ENCODE data around the gene FOXJ1.

FOXJ1 gene

DNA sequence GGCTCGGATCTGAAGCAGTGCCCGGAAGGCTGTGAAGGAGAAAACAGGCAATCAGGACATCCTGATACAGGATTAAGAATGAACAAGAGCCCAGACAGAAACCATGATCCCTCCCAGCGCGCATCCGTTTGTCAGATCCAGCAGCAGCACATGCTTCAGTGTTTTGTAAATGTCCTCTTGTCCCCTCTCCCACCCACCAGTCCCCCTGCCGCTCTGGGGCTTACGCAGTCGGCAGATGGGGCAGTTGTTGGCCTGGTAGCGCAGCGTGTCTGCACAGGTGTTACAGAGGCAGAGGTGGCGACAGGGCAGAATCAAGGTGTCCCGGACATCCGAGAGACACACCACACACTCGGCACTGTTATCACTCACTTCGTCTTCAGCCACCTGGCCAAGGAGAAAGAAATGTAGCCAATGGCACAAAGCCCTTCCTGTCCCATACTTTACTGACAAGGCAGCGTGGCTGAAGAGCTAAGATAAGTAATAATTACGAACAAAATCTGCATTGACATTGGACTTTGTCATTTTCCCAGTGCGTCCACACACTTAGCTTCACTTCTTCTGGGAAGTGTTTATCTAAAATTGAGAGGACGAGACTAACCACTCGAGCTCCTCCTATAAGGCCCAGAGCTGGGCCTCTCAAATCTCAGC lies 20.7 kb upstream of the FOXJ1 start:
- DNase-seq (ENCODE audit: low read depth in 2 of 2, low spot score in 1 of 2) = no peak

DNA sequence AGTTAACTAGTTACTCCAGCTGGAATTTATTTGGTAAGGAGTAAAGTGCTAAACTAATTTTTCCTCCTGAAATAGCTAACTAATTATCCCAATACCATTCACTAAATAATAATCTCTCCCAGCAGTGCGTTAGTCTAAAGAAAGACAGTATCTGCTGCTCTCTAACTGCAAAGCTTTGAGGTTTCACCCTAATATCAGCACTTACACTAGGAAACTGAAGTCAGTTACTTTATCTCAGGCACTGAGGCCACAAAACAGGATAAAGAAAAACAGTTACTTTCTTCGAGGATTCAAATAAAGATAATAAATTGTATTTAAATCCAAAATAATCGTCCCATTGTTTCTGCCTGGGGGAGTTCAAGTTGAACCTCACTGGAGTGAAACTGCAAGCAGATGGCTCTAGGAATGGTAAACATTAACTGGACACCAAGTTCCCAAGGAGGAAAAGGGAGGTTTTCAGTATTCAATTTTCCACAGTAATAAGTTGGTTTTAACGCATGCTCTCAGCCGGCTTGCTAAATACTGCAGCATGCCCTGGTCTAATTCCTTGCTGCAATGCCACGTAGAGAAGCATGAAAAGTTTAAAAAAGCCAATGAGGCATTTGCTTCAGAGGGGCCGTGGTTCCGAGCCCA lies 20.0 kb upstream of the FOXJ1 start:
- DNase-seq (ENCODE audit: low read depth in 2 of 2, low spot score in 1 of 2) = no peak

DNA sequence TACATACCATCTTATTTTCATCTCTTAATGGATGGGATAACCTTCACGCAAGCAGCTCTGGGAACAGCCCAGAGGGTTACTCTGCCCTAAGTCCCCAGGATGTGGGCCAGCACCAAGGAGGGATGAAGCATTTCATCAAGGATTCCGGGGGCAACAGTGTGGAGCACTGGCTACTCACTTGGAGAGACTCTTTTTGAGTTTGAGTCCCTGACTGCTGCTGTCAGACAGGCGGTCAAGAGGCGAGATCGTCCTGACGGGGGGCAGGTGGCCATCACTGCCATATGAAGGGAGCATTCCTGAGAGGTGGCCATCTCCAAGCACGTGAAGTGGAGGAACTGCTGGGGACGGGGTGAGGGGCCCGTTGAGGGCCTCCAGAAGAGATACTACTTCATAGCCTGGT lies 18.1 kb upstream of the FOXJ1 start:
- no peak for DNase-seq (ENCODE audit: low read depth in 2 of 2, low spot score in 1 of 2)

DNA sequence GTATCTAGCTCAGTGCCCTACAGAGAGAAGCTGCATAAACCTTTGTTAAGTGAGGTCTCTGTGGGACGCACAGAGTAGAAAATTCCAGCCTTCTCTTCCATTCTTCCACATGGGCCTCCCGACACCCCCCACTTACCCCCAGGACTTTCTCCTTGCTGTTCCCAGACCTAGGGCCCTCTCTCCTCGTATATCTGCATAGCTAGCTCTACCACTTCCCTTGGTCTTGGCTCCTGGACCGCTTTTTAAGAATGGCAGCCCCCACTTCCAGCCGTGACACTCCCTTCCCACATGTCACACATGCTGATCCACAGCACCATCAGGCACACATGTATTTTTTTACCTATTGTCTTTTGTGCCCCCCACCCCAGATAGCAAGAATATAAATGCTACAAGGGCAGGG lies 16.7 kb upstream of the FOXJ1 start:
- no peak for DNase-seq (ENCODE audit: low read depth in 2 of 2, low spot score in 1 of 2)

DNA sequence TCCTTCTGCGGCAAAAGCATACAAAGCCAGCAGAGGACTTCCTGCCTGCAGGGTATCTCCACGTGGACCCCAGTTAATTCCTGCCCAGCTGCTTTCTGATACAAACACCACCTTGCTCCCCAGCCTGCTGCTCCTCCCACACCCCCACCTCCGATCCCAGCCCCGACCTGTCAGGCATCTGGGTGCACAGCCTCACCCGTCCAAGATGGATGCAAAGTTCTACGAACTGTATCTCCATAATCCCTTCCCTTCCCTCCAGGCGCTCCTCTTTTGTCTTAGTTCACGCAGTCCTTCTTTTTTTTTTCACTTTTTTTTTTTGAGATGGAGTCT lies 15.6 kb upstream of the FOXJ1 start:
- DNase-seq (ENCODE audit: low read depth in 2 of 2, low spot score in 1 of 2) = no peak

DNA sequence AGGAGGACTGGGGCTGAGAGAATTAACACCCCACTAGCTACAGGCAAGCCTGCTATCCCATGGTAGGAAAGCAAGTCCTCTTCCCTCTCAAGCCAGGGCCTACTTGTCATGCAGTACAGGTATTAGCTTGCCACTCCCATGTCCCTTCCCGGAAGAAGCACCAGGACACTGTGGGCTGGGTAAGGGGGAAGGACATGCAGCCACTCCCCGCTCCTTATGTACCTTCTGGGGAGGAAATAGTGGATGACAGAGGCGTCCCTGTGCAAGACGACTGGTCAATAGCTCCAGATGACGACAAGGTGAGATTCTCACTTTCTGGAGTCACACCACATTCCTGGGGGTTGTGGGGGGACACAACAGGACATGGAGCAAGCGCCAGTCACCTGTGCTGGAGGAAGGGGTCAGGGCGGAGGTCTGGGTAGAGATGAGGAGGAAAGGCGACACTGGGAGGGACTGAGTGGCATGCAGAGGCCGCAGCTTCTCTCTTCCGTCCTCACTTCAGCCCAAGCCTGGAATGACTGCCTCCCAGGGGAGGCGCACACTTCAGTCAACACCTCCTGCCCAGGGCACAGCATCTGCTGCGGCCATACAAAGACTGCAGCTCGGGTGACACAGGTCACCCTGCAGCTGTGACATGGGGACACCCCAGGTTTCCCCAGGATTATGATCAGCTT lies 15.1 kb upstream of the FOXJ1 start:
- no peak for DNase-seq (ENCODE audit: low read depth in 2 of 2, low spot score in 1 of 2)

DNA sequence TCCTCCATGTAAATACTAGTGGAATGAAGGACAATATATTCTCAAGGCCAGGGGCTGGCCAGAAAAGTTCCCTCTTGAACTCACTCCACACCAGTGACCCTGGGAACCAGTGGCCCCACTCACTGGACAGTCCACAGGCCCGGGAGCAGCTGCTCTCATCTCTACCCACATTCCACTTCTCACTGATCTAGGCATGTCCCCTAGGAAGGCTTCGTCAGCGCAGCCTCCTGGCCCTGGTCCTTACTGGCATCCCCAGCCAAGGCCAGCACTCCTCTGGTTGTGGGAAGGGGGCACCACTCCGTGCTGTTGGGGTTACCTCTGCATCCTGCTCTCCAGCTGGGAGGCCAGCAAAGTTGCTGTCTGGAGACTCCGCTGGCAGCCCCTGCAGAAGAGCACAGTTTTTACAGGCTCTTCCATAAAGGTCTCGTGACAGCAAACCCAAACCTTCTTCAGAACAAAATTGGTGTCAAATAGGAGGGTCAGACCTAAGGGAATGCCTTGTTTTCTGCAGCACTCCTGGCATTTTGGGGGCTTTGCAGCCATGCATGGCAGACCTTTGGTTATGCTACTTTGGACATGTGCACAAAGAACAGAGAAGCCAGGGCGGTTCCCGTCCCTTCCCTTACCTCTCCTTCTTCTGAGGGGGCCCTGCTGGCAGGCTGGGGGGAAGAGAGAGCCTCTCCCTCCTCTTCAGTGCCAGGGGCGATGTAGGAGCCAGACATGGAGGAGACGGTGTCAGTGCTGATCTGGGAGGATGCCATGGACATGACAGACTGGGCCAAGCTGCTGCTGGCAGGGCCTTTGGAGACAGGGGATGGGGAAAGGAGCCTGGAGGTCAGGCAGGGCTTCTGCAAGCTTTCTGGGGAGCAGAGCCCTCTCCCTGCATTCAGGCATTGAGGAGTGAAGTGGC lies 14.1 kb upstream of the FOXJ1 start:
- no peak for DNase-seq (ENCODE audit: low read depth in 2 of 2, low spot score in 1 of 2)

DNA sequence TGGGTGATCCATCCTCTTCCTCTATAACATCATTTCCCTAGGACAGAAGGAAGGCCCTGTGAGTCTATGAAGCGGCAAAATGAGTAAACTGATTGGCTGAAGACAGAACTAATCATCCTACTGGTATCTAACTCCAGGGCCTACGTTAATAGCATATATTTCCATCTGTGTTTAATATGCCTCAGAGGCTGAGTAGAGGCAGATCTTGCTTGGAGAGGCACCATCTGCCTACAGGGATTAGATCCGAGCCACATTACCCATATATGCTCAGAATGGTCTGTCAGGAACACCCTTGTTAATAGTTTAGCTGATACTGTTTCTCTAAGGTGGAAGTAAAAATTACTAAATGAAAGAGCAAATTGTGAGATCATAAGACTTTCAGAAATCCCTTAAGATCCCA lies 13.2 kb upstream of the FOXJ1 start:
- no peak for DNase-seq (ENCODE audit: low read depth in 2 of 2, low spot score in 1 of 2)

DNA sequence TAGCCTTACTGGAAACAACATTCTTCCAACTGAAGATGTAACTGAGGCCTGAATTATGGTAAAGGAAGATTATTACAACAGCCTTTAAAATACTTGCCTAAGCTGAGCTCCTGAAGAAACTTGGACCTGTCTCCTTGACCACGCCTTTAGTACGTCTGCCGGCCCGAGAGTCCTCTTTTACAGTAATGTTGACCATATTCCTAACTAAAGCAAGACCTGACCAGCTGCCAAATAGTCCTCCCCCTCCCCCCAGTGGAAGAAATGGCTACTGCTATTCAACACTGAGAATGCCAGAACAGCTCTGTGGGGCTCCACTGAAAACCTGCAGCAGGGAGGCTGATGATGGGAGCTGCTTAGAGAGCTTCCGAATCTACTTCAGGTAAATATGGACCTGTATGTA lies 12.6 kb upstream of the FOXJ1 start:
- DNase-seq (ENCODE audit: low read depth in 2 of 2, low spot score in 1 of 2) = no peak

DNA sequence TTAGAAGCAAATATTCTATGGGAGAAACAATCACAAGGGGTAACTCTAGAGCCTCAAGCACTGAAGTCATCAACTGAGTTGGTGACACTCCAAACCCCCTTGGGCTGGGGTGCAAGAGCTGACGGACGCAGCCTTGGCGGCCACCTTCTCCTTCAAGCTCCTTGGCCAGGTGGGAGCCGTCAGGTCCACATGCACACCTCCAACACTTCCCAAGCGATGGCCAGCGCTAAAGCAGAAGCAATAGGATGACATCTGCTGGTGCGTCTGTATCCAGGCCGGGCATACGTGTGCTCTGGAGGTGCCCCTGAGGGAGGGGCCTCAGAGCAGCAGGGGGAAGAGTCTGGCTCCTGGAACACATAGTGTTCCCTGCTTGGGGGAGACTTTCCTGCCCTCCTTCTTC lies 12.2 kb upstream of the FOXJ1 start:
- DNase-seq (ENCODE audit: low read depth in 2 of 2, low spot score in 1 of 2) = no peak

DNA sequence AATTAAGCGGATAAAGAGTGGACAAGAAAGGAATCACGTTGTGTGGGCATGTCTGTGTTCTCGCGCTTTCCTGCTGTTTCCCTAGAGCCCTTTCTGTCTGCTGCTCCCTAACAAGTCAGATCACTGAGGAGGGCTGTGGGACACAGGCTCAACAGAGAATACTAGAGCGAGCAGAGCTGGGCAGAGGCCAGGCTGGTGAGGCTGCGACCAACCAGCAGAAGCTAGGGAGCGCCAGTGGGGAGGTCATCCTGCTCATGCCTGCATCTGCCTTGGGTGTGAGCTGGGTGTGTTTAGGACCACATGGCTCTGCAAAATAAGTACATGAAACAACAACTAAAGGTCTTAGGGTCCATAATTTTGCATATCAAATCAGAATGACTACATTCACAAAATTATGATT lies 11.5 kb upstream of the FOXJ1 start:
- DNase-seq (ENCODE audit: low read depth in 2 of 2, low spot score in 1 of 2) = no peak

DNA sequence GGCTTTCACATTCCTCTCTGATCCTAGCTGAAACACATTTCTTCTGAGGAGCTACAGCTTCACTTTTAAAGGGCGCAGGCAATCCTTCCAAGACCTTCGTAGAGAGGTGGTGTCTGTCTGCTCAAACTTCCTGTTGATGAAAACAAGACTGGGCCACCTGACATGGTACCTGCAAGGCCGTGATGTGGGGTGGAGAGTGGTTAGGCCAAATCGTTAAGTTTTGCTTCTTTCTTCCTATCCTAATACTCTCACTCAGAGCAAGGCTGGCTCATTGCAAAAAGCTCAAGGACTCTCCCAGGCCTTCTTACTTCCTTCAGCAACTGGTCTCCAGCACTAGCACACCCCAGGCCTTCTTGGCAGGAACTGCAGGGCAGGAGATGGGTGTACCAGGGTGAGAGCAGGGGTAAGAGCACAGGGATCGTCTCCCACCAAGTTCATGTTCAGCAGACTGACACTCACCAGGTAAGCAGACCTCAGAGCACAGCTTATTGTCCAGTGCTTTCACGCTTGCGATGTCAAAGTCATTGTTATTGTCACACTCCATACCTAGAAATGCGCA lies 10.9 kb upstream of the FOXJ1 start:
- DNase-seq (ENCODE audit: low read depth in 2 of 2, low spot score in 1 of 2) = no peak

DNA sequence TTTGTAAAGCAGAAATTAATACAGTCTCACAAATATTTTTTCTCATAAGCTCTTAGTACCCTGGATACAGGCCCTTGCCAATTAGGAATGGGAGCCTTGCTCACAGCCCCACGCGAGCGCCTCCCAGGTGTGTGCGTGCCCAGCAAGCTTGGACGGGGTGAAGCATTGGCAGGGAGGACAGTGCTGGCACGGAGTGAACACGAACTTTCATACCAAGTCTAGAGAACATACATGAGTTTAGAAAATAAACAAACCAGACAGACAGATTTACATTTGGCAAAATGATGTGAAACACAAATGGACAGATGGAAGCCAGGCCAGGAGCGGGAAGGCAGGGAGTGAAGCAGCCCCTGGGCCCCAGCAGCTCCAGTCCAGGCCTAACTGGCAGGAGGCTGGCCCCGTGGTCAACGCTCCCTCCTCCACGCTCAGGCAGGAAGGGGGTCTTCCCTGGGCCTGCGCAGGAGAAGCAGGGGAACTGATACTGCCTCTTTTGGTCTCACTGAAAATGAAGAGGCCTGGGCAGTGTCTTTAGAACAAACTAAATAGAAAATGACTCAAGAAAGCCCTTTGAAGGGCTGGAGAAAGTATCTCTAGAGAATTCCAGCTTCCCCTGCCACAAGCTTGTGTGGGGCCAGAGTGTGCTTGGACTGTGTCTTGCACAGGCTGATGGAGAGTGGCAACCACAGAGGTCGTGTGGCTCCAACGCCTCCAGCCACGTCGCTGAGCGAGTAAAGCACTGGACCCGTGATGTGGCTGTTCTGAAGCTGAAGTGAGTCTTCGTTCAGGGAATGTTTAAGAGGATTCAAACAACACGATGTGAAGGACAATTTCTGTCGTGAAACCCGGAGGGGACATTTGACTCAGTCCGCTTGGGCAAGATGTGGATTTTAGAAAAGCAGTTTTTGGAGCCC lies 9.9 kb upstream of the FOXJ1 start:
- no peak for DNase-seq (ENCODE audit: low read depth in 2 of 2, low spot score in 1 of 2)

DNA sequence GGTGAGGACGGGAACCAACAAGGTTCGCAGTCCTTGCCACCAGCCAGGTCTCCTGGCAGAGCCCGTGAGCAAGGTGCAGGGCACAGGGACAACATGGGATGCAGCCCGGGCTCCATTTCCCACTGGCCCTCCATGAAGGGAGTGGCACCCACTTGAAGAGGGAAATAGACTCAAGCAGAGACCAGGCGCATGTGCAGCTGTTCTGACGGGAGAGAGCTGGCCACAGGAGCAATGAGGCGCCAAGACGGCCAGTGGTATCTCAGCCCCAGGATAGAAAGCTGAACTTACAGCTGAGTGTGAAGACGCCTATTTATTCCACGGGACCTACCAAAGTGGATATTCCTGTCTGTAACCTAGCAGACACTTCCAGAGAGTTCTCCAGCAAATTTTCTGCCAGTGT lies 8.2 kb upstream of the FOXJ1 start:
- DNase-seq (ENCODE audit: low read depth in 2 of 2, low spot score in 1 of 2) = no peak

DNA sequence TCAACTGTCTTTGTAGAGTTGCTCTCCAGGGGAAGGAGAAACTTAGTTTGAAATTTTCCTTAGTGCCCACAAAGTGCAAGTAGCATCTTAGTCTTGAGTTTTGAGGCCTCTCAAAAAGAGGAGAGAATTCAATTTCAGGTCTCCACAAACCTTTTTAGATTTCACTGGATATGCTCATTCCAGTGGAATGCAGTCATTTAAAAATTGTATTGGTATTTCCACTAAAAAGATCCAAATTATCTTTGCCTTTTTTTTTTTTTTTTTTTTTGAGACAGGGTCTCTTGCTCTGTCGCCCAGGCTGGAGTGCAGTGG lies 6.9 kb upstream of the FOXJ1 start:
- no peak for DNase-seq (ENCODE audit: low read depth in 2 of 2, low spot score in 1 of 2)

DNA sequence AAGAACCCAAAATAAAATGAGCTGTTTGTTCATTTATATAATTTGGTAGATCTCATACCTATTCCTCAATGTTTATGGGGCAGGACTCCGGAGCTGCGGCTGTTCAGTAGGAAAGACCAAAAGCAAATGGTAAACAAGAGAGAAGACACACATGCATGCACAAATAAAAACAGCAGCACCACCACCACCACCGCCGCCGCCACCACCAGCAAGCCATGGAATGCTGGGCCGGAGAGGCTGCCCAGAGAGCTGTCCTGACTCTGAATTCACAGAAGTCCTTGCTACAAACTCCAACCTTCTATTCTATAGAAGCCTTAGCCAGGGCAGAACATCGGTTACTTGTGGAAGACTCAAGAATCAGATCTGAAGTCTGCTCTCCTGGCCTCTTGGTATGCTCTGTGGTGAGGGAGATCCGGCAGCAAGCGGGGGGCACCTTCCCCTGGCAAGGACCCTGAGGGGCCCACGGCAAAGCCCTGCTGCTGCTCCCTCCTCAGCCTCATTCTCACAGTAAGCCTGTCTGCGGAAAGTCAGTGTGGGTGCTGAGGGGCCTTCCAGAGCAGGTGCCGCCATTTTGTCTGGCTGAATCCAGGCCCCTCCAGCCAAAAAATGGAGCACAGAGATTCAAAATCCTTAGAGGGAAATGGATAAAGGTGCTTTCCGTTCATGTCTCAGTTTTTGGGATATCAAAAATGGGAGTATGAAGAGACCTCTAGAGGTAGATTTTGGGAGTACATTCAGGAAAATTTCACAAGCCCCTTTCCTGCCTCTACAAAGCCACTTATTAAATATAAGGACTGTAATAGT lies 6.4 kb upstream of the FOXJ1 start:
- no peak for DNase-seq (ENCODE audit: low read depth in 2 of 2, low spot score in 1 of 2)

DNA sequence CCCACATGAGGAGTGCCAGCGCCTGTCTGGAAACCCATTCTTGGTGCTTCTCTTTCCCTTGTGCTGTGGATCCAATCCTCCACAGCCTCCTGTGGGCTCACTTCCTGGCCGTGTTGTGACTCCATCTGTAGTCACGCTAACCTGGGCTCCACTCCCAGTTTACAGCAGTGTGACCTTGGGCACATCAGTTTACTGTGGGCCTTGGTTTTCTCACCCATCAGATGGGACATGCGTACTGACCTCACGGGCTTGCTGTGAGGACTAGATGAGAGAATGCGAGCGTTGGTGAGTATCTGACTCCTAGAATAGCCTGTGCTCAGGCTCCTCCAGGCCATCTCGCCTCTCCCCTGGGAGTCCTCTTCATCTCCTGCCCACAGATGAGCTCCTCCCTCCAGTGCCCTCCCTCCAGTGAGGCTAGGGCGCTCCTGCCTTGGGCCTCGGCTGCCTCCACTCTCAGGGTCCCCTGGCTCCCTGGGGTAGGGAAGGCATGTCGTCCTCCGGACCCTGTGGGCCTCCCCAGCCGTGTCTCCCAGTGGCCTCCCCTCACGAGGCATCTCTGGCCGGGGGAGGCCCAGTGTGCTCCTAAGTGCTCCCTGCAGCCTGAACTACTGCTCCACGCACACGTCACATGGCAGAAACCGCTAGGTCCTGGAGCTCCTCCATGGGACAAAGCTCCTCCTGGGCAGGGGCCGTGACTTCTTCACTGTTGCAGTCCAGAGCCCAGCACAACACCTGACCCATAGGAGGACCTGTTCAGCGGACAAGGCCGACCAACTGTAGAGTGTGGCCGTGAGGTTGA lies 5.2 kb upstream of the FOXJ1 start:
- DNase-seq (ENCODE audit: low read depth in 2 of 2, low spot score in 1 of 2) = no peak

DNA sequence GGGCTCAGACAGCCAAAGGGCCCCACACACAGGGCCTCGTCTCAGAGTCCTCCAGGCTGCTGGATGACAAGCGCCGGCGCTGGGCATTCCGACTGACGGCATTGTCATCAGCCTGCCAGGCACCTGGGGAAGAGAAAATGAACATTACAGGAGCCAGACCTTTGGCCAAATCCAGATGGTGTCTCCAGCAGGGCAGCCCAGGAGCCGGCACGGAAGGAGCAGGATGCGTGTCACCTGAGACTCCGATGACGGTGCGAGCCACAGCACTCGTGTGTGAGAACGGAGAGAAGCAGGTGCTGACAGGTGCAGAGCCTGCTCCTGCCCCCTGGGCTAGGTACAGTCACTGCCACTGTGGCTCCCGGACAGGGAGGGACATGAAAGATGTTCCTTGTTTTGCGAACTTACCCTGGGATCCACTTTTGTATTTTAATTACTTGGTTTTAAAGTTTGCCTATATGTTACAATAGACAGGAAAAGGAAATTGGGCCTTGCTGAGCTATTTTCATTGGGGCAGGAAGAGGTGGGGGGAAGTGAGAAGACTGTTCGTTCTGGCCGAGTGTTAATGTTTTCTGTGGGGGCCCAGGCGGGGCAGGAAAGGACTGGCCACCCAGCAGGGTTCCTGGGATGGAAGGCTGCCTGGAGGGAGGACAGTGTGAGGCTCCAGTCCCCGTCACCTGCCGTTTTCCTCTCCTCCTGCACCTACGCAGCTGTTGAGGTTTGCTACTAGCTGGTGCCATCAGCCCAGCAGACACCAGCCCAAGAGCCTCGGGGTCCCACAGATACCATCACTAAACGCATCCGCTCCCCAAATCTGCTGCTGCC lies 4.4 kb upstream of the FOXJ1 start:
- peak in 1 of 2 donors; percentile 16 for DNase-seq (ENCODE audit: low read depth in 2 of 2, low spot score in 1 of 2)
